Upper lobe of left lung (tissue), 4 donors: ENCODE results near the gene HAO2.

ENCODE experiments used
- CTCF ChIP-seq, 6 experiments: fragments of 450-650 bp in 4 of 6; fragments of 200-600 bp in 2 of 6; sonication (generic) in 2 of 6; IDR thresholded peaks; one replicate each; pipeline ENCODE4 v1.5.1; 2016 to 2019; ENCODE audit warnings: antibody characterized with exemption in 6 of 6
- EP300 ChIP-seq, 4 donors: sonication (generic); formaldehyde crosslinking; IDR thresholded peaks; one replicate each; pipeline ENCODE4 v1.5.1; 2017; ENCODE audit warnings: antibody characterized with exemption in 4 of 4, control low read depth in 2 of 4
- POLR2A ChIP-seq, 4 donors: fragments of 450-650 bp; IDR thresholded peaks; one replicate each; pipeline ENCODE4 v1.5.1; 2016 to 2017; ENCODE audit warnings: antibody characterized with exemption in 4 of 4, mild to moderate bottlenecking in 2 of 4
- POLR2AphosphoS5 ChIP-seq, 2 donors: sonication (generic); formaldehyde crosslinking; IDR thresholded peaks; one replicate each; pipeline ENCODE4 v1.5.1; 2017; ENCODE audit warnings: antibody characterized with exemption in 2 of 2

GRCh38 chr1:119336848-119337247, 31.7 kb upstream of the HAO2 start:
- TF ChIP-seq POLR2AphosphoS5 (IDR thresholded peaks at IDR 0.05) = no peak
- TF ChIP-seq CTCF (IDR thresholded peaks at IDR 0.05) = no peak
- TF ChIP-seq POLR2A (IDR thresholded peaks at IDR 0.05) = no peak
- TF ChIP-seq EP300 (IDR thresholded peaks at IDR 0.05) = no peak
